Osteoblast (primary cell): ENCODE measurements around the gene LRRC25. TPM values are rescaled to one million over a fixed set of nuclear protein-coding genes. Genes with fewer than 3 reads are reported as not detected.
A peak's percentile ranks its signal among the peaks of the same experiment; 100 is the strongest.

Source experiments
- DNase-seq: peaks from one replicate; pipeline ENCODE4 v3.0.0; 2011; ENCODE audit warnings: low spot score, mixed read lengths; ENCODE audit not compliant: insufficient read length; ENCODE audit errors: missing footprints
- H2AFZ ChIP-seq: 2 replicates; pipeline ENCODE4 v1.6.0; 2011; ENCODE audit warnings: mild to moderate bottlenecking, low read length
- H3K27ac ChIP-seq: 2 replicates; pipeline ENCODE4 v1.5.1; 2011; ENCODE audit warnings: mild to moderate bottlenecking, low read depth, low read length, moderate library complexity
- H3K27me3 ChIP-seq: 2 replicates; pipeline ENCODE4 v1.6.0; 2012; ENCODE audit warnings: mild to moderate bottlenecking, control low read depth, inconsistent platforms, low read length, moderate library complexity; ENCODE audit not compliant: insufficient read depth
- H3K36me3 ChIP-seq: 2 replicates; pipeline ENCODE4 v1.5.1; 2011; ENCODE audit warnings: mild to moderate bottlenecking, low read length, control low read depth, moderate library complexity; ENCODE audit not compliant: insufficient read depth
- H3K4me1 ChIP-seq: 2 replicates; pipeline ENCODE4 v1.5.1; 2011; ENCODE audit warnings: mild to moderate bottlenecking, low read length, control low read depth, moderate library complexity; ENCODE audit not compliant: insufficient read depth
- H3K4me2 ChIP-seq: 2 replicates; pipeline ENCODE4 v1.6.0; 2011; ENCODE audit warnings: mild to moderate bottlenecking, low read length; ENCODE audit not compliant: insufficient read depth
- H3K4me3 ChIP-seq: fragments of 200-600 bp; sonication (generic); 3 replicates; pipeline ENCODE4 v1.5.1; 2012; ENCODE audit warnings: mild to moderate bottlenecking, low read length, inconsistent platforms; ENCODE audit not compliant: insufficient read depth
- H3K79me2 ChIP-seq: 2 replicates; pipeline ENCODE4 v1.6.0; 2012; ENCODE audit warnings: mild to moderate bottlenecking, low read length, control low read depth, inconsistent platforms; ENCODE audit not compliant: insufficient read depth
- H3K9me3 ChIP-seq: 2 replicates; pipeline ENCODE4 v1.5.1; 2011; ENCODE audit warnings: low read depth, low read length, control low read depth
- H4K20me1 ChIP-seq: 2 replicates; pipeline ENCODE4 v1.6.0; 2012; ENCODE audit warnings: mild to moderate bottlenecking, low read length, control low read depth; ENCODE audit not compliant: insufficient read depth
- CTCF ChIP-seq: IDR thresholded peaks from 2 replicates; pipeline ENCODE4 v1.5.1; 2011; ENCODE audit warnings: mild to moderate bottlenecking, low read depth, low read length, moderate library complexity; ENCODE audit errors: extremely low read depth
- total RNA-seq: library from RNA; depleted of rRNA; stranded (reverse); fragments of >200 nt; gene quantifications from 2 replicates; pipeline ENCODE4 v1.2.3, GENCODE V29; 2012

Gene LRRC25
- total RNA-seq, 1 donor: 1.1 TPM

GRCh38 chr19:18390065-18390907, 7.1 kb downstream of the LRRC25 start:
- DNase-seq: peak; percentile 42
- H3K27me3 ChIP-seq: no peaks in the 10 kb centered on the region
- TF ChIP-seq CTCF: no peak
- H4K20me1 ChIP-seq: no peaks in the 10 kb centered on the region
- H3K4me3 ChIP-seq: no peak overlapping the region
- peaks cover 12% of the 10 kb centered on the region for H3K79me2 ChIP-seq
- H3K9me3 ChIP-seq: no peaks in the 10 kb centered on the region
- peaks cover 14% of the 10 kb centered on the region for H3K36me3 ChIP-seq
- H3K4me1 ChIP-seq: peaks cover 14% of the 10 kb centered on the region
- H2AFZ ChIP-seq: no peak overlapping the region
- no peak overlapping the region for H3K4me2 ChIP-seq
- no peak overlapping the region for H3K27ac ChIP-seq

GRCh38 chr19:18389726-18390064, 7.7 kb downstream of the LRRC25 start:
- H4K20me1 ChIP-seq: no peaks in the 10 kb centered on the region
- no peak overlapping the region for H3K4me2 ChIP-seq
- TF ChIP-seq CTCF: no peak
- H3K79me2 ChIP-seq: peaks cover 12% of the 10 kb centered on the region
- DNase-seq: no peak
- peaks cover 14% of the 10 kb centered on the region for H3K4me1 ChIP-seq
- H2AFZ ChIP-seq: no peak overlapping the region
- H3K27ac ChIP-seq: no peak overlapping the region
- no peaks in the 10 kb centered on the region for H3K9me3 ChIP-seq
- no peak overlapping the region for H3K4me3 ChIP-seq
- H3K27me3 ChIP-seq: no peaks in the 10 kb centered on the region
- H3K36me3 ChIP-seq: peaks cover 14% of the 10 kb centered on the region

- peaks cover 12% of the 10 kb centered on the region for H3K79me2 ChIP-seq
- H3K4me2 ChIP-seq: peak overlapping the region; percentile 78
- H4K20me1 ChIP-seq: no peaks in the 10 kb centered on the region
- peaks cover 14% of the 10 kb centered on the region for H3K36me3 ChIP-seq
- peaks cover 14% of the 10 kb centered on the region for H3K4me1 ChIP-seq
- H2AFZ ChIP-seq: no peak overlapping the region
- peak; percentile 43 for DNase-seq
- peak overlapping the region; percentile 77 for H3K4me3 ChIP-seq
- TF ChIP-seq CTCF: no peak
- no peaks in the 10 kb centered on the region for H3K27me3 ChIP-seq
- H3K27ac ChIP-seq: no peak overlapping the region
- H3K9me3 ChIP-seq: no peaks in the 10 kb centered on the region
Measured at GRCh38 chr19:18388960-18389725, 8.3 kb downstream of the LRRC25 start.
